T-helper 9 cell (primary cell): ENCODE measurements around the gene RUNX2.
"Not testable (repeated sequence)": the region's sequence is repeated elsewhere in the genome, so short reads cannot be mapped to it uniquely, and the experiment has no call there.

Experiments used
- DNase-seq: peaks from one replicate; pipeline ENCODE4 v3.0.0-alpha.2; 2020
- total RNA-seq, 2 donors: gene quantifications; one replicate each; lab custom pipeline; 2026; lab: John Stamatoyannopoulos, UW

The RUNX2 gene
- total RNA-seq: 40.1 to 45.4 reads per million in 2 donors

- DNase-seq: no peak
These were observed at the start of gene RUNX2 for GRCh38 chr6:45327956-45328522. RUNX2 (plus strand) TSS chr6:45328330; CDS start chr6:45328727, 397 bp downstream.

GRCh38 chr6:45278367-45278766 lies 49.8 kb upstream of the RUNX2 start:
- DNase-seq: no peak

GRCh38 chr6:45286707-45287106 lies 41.4 kb upstream of the RUNX2 start:
- not testable (repeated sequence) for DNase-seq

GRCh38 chr6:45289751-45290514 lies 38.2 kb upstream of the RUNX2 start:
- DNase-seq: no peak

- DNase-seq: no peak
These were observed 34.8 kb upstream of the RUNX2 start for GRCh38 chr6:45293306-45293705.

- not testable (repeated sequence) for DNase-seq
These were observed 33.9 kb upstream of the RUNX2 start for GRCh38 chr6:45294065-45294701.

- no peak for DNase-seq
These were observed 30.8 kb upstream of the RUNX2 start for GRCh38 chr6:45297320-45297719.

- no peak for DNase-seq
These were observed 29.0 kb upstream of the RUNX2 start for GRCh38 chr6:45299096-45299581.

GRCh38 chr6:45300736-45301135 lies 27.4 kb upstream of the RUNX2 start:
- no peak for DNase-seq

GRCh38 chr6:45301348-45302142 lies 26.6 kb upstream of the RUNX2 start:
- no peak for DNase-seq

GRCh38 chr6:45302832-45303231 lies 25.3 kb upstream of the RUNX2 start:
- no peak for DNase-seq

- DNase-seq: no peak
These were observed 22.6 kb upstream of the RUNX2 start for GRCh38 chr6:45305546-45305945.

- DNase-seq: peak; percentile 3
These were observed 17.9 kb upstream of the RUNX2 start for GRCh38 chr6:45310118-45310788.

GRCh38 chr6:45314146-45314545 lies 14.0 kb upstream of the RUNX2 start:
- no peak for DNase-seq

- DNase-seq: no peak
These were observed 7.8 kb upstream of the RUNX2 start for GRCh38 chr6:45320349-45320748.

GRCh38 chr6:45323656-45324224 lies 4.4 kb upstream of the RUNX2 start:
- no peak for DNase-seq

- no peak for DNase-seq
These were observed 1.3 kb upstream of the RUNX2 start for GRCh38 chr6:45326698-45327417.

- no peak for DNase-seq
These were observed 393 bp downstream of the RUNX2 start for GRCh38 chr6:45328523-45328922.

- DNase-seq: no peak
These were observed 16.8 kb downstream of the RUNX2 start for GRCh38 chr6:45344900-45345299.

GRCh38 chr6:45350186-45350710 lies 22.1 kb downstream of the RUNX2 start:
- DNase-seq: no peak

GRCh38 chr6:45351076-45351475 lies 22.9 kb downstream of the RUNX2 start:
- DNase-seq: no peak
